ENCODE results near the gene APOH. TPM values are rescaled to one million over a fixed set of nuclear protein-coding genes. Genes with fewer than 3 reads are reported as not detected.

The APOH gene
- total and polyA plus RNA-seq, 4 donors = 0.39 to 15.4 (median 4.8) TPM

DNA sequence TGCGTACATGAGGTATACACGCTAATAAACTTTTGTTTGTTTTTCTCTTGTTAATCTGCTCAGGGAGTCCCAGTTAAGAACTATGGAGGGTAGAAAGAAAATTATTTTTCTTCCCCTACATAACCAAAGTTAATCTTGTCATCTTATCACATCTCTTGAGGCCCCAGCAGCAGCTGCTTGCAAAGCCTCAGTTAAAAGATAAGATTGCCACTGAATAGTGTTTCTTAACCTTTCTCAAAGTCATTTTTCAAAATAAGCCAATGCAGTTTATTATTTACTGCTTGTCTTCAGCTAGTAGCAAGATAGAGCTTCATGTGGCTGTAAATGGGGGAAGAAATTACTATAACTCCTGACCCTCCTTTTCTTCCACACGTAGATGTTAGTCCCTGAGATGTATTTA, 21.5 kb upstream of the APOH start:
- no peak overlapping the region for H3K27ac ChIP-seq (ENCODE audit: low read depth in 1 of 2, low read length in 1 of 2)
- DNase-seq (no peak), ATAC-seq (ENCODE audit: insufficient read depth, low FRiP score) (no peak)
- H3K9ac ChIP-seq (ENCODE audit: insufficient read depth in 1 of 2, low read length in 2 of 2) = no peak overlapping the region
- H3K4me3 ChIP-seq = no peak overlapping the region
- no peaks in the 10 kb centered on the region for H3K4me1 ChIP-seq (ENCODE audit: control insufficient read depth in 5 of 5, insufficient read depth in 5 of 5, low read length in 5 of 5)
- H3K36me3 ChIP-seq (ENCODE audit: control insufficient read depth in 4 of 4, insufficient read depth in 4 of 4, low read length in 4 of 4) = no peaks in the 10 kb centered on the region
- TF ChIP-seq CTCF (IDR thresholded peaks at IDR 0.05; ENCODE audit: control extremely low read depth, extremely low read depth) = no peak
- no peaks in the 10 kb centered on the region for H3K27me3 ChIP-seq (ENCODE audit: control insufficient read depth in 3 of 3, insufficient read depth in 3 of 3, low read length in 2 of 3)
- 93 to 97% methylated on average over 3 of the region's 3 CpGs for WGBS, 2 donors
- no peaks in the 10 kb centered on the region for H3K9me3 ChIP-seq (ENCODE audit: control insufficient read depth in 4 of 4, insufficient read depth in 3 of 4, low read length in 3 of 4)

DNA sequence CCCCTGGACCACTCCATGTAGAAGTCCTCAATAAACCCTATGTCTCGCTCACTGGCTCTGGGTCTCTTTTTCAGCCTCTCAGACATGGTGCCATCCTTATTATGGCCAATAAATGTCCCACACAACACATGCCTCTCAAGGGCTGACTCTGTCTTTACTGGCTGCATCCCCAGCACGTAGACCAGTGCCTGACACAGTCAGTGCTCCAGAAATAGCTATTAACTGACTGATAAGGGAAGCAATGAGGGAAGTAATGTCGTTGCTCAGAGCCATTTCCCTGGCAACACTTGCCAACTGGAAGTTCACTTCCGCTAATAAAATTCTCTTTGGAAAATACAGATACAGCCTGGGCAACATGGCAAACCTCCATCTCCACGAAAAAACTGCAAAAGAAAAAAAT, 19.1 kb upstream of the APOH start:
- no peaks in the 10 kb centered on the region for H3K27me3 ChIP-seq (ENCODE audit: control insufficient read depth in 3 of 3, insufficient read depth in 3 of 3, low read length in 2 of 3)
- no peaks in the 10 kb centered on the region for H3K4me1 ChIP-seq (ENCODE audit: control insufficient read depth in 5 of 5, insufficient read depth in 5 of 5, low read length in 5 of 5)
- H3K4me3 ChIP-seq = no peak overlapping the region
- WGBS, 2 donors = 65 to 66% methylated on average over 5 of the region's 5 CpGs
- no peak for TF ChIP-seq CTCF (IDR thresholded peaks at IDR 0.05; ENCODE audit: control extremely low read depth, extremely low read depth)
- no peak for DNase-seq
- no peaks in the 10 kb centered on the region for H3K36me3 ChIP-seq (ENCODE audit: control insufficient read depth in 4 of 4, insufficient read depth in 4 of 4, low read length in 4 of 4)
- ATAC-seq (ENCODE audit: insufficient read depth, low FRiP score) = no peak
- no peak overlapping the region for H3K9ac ChIP-seq (ENCODE audit: insufficient read depth in 1 of 2, low read length in 2 of 2)
- H3K9me3 ChIP-seq (ENCODE audit: control insufficient read depth in 4 of 4, insufficient read depth in 3 of 4, low read length in 3 of 4) = no peaks in the 10 kb centered on the region
- no peak overlapping the region for H3K27ac ChIP-seq (ENCODE audit: low read depth in 1 of 2, low read length in 1 of 2)

- Histone ChIP-seq H3K9ac (ENCODE audit: insufficient read depth in 1 of 2, low read length in 2 of 2) (no peak overlapping the region), H3K27ac (ENCODE audit: low read depth in 1 of 2, low read length in 1 of 2) (no peak overlapping the region), H3K36me3 (ENCODE audit: control insufficient read depth in 4 of 4, insufficient read depth in 4 of 4, low read length in 4 of 4) (no peaks in the 10 kb centered on the region), H3K4me1 (ENCODE audit: control insufficient read depth in 5 of 5, insufficient read depth in 5 of 5, low read length in 5 of 5) (peaks cover 0 to 2% (median 0%) of the 10 kb centered on the region in 5 donors), H3K27me3 (ENCODE audit: control insufficient read depth in 3 of 3, insufficient read depth in 3 of 3, low read length in 2 of 3) (no peaks in the 10 kb centered on the region), H3K9me3 (ENCODE audit: control insufficient read depth in 4 of 4, insufficient read depth in 3 of 4, low read length in 3 of 4) (no peaks in the 10 kb centered on the region), H3K4me3 (no peak overlapping the region)
- 65 to 73% methylated on average over 1 of the region's 1 CpG for WGBS, 2 donors
- no peak for ATAC-seq (ENCODE audit: insufficient read depth, low FRiP score)
- no peak for DNase-seq
- no peak for TF ChIP-seq CTCF (IDR thresholded peaks at IDR 0.05; ENCODE audit: control extremely low read depth, extremely low read depth)
Observed at GRCh38 chr17:66241839-66242238, 12.6 kb upstream of the APOH start.

DNA sequence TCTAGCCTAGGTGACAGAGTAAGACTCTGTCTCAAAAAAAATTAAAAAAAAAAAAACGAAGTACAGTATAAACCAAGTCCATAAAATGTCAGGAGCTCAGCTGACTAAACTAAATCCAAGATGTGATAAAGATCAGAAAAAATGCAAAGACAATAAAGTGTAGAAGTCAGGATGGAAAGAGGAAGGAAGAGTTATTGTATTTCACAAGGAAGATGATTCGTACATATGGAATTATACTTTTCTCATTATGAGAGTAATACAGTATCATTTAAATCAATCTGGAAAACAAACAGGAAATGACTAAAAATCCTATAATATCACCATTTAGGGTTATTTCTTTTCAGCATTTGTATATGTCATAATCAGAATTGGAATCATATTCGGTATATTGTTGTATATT, 11.4 kb upstream of the APOH start:
- Histone ChIP-seq H3K27ac (ENCODE audit: low read depth in 1 of 2, low read length in 1 of 2) (no peak overlapping the region), H3K9ac (ENCODE audit: insufficient read depth in 1 of 2, low read length in 2 of 2) (no peak overlapping the region), H3K4me1 (ENCODE audit: control insufficient read depth in 5 of 5, insufficient read depth in 5 of 5, low read length in 5 of 5) (peaks cover 0 to 2% (median 0%) of the 10 kb centered on the region in 5 donors), H3K9me3 (ENCODE audit: control insufficient read depth in 4 of 4, insufficient read depth in 3 of 4, low read length in 3 of 4) (no peaks in the 10 kb centered on the region), H3K36me3 (ENCODE audit: control insufficient read depth in 4 of 4, insufficient read depth in 4 of 4, low read length in 4 of 4) (no peaks in the 10 kb centered on the region), H3K4me3 (no peak overlapping the region), H3K27me3 (ENCODE audit: control insufficient read depth in 3 of 3, insufficient read depth in 3 of 3, low read length in 2 of 3) (no peaks in the 10 kb centered on the region)
- DNase-seq = no peak
- no peak for ATAC-seq (ENCODE audit: insufficient read depth, low FRiP score)
- no peak for TF ChIP-seq CTCF (IDR thresholded peaks at IDR 0.05; ENCODE audit: control extremely low read depth, extremely low read depth)
- WGBS, 2 donors = 59 to 64% methylated on average over 3 of the region's 3 CpGs
